ENCODE data around the gene GNAQ.

- TF ChIP-seq, protein P1, sequence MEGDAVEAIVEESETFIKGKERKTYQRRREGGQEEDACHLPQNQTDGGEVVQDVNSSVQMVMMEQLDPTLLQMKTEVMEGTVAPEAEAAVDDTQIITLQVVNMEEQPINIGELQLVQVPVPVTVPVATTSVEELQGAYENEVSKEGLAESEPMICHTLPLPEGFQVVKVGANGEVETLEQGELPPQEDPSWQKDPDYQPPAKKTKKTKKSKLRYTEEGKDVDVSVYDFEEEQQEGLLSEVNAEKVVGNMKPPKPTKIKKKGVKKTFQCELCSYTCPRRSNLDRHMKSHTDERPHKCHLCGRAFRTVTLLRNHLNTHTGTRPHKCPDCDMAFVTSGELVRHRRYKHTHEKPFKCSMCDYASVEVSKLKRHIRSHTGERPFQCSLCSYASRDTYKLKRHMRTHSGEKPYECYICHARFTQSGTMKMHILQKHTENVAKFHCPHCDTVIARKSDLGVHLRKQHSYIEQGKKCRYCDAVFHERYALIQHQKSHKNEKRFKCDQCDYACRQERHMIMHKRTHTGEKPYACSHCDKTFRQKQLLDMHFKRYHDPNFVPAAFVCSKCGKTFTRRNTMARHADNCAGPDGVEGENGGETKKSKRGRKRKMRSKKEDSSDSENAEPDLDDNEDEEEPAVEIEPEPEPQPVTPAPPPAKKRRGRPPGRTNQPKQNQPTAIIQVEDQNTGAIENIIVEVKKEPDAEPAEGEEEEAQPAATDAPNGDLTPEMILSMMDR (IDR thresholded peaks at IDR 0.05), result no peak
- TF ChIP-seq POLR2A (IDR thresholded peaks at IDR 0.05), result no peak
These were observed 319.0 kb downstream of the GNAQ start for GRCh38 chr9:77712533-77713130.
